ENCODE measurements around the gene CACNB1. TPM values are rescaled to one million over a fixed set of nuclear protein-coding genes. Genes with fewer than 3 reads are reported as not detected.
"Not testable (repeated sequence)": the region's sequence is repeated elsewhere in the genome, so short reads cannot be mapped to it uniquely, and the experiment has no call there.

CACNB1 gene
- polyA plus RNA-seq, 1 donor: 259 TPM

DNA sequence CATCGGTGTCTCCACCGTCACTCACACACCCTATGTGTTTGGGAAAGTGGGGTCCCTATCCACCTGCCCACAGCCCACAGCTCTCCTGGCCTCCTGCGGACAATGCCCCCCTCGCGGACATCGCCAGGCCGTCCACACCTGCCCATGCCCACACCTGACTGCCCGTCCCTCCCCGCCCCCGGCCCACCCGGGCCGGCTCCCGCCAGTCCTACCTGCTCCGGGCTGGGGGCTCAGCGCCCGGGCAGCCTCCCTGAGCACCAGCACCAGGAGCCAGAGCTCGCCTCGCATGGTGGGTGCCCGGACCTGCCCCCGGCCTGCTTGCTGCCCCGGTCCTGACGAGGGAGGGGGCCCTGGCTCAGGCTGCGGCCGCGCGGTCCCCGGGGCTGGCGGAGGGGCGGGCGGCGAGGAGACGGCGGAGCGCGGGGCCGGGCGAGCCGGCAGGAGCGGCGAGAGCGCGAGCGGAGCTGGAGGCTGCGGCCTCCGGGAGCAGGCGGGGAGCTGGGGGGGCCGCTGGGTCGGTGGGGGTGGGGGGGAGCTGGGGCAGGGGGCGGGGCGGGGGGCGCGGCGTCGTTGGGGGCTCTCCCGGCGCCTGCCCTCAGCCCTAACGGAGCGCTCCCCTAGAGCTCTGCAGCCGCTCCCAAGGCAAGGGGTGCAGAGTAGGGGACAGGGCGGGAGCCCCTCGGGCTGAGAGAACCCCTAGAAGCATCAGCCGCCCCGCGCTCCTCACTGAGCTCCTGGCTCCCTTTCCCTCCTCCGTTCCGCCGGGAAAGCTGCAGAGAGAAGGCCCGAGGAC lies 46.1 kb downstream of the CACNB1 start, which contains the start of gene PLXDC1:
TSS of gene PLXDC1 (minus strand) at position 488 of the 793 bp plus-strand sequence. CDS start at position 288, 200 bp downstream.
- no peak for DNase-seq

DNA sequence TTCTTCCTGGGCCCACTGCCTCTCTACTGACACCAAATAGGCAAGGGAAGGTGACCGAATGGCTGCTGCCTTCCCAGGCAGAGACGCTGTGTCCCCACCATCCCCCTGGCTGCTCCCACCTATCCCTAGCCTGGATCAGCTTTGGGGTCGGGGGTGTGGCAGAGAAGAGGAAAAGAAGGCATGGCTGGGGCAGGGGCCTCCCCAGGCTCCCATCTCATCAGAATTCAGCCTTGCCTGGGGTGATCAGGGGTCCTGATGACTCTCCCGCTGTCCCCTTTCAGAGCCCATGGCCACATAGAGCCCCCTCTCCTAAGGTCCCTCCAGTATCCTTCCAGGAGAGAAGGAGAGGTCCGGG lies 46.7 kb downstream of the CACNB1 start:
- DNase-seq: no peak

GRCh38 chr17:39150104-39150634 lies 47.3 kb downstream of the CACNB1 start:
- no peak for DNase-seq

DNA sequence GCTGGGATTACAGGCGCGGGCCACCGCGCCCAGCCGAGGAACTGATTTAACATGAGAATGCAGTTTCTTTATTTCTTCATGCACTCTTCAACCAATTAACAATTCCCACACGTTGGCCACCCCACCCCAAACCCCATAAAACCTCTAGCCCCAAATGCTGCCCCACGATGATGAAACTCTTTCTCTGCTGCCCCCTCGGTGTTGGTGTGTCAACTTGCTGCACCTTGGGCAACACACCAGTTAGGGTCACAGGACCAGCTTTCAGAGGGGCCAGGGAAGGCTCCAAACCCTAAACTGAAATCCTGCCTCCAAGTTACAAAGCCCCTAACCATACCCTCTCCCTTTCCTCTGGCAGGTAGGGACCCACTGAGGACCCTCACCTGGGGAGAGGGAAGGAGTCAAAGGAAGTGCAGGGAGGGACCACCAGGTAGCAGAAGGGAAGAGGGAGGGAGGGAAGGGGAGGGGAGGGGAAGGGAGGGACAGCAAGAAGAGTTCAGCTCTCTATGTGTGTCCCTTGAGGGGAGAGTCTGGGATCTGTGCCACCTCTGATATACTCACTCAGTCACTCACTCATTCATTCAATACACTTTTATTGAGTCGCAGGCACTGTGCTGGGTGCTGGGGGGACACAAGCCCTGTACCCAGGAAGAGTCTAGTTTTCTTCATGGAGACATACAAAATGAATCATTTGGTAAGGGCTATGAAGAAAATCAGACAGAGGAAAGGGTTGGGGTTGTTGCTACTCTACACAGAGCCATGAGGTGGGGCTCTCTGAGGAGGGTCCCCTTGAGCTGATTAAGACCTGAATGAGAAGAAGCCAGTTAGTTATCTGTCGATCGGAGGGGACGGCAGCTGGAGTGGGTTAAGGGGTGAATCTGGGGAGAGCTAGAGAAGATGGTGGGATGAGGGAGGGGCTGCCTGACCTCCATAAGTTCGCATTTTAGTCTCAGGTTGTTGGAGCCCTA lies 50.0 kb downstream of the CACNB1 start:
- peak; percentile 60 for DNase-seq

- no peak for DNase-seq
Measured at GRCh38 chr17:39146273-39146672, 51.2 kb downstream of the CACNB1 start.

DNA sequence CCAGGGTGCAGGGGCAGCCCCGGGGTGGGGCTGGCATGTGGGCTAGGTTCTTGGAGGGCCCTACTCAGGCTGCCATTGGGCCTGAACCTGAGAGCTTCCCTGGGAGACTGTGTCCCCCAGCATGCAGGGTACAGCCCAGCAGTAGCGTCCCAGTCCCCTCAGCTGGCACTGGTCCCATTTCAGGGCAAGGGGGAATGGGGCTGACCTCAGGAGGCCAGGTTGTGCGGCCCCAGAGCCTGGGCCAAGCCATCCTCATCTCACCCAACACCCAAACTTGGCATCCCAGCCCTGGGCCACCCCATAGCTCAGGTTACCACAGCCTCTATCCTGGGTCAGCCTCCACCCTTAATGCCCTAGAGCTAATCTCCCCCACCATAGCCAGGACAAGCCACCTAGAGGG lies 52.3 kb downstream of the CACNB1 start:
- no peak for DNase-seq

- DNase-seq: peak; percentile 94
Measured at GRCh38 chr17:39144416-39144840, 53.0 kb downstream of the CACNB1 start.

DNA sequence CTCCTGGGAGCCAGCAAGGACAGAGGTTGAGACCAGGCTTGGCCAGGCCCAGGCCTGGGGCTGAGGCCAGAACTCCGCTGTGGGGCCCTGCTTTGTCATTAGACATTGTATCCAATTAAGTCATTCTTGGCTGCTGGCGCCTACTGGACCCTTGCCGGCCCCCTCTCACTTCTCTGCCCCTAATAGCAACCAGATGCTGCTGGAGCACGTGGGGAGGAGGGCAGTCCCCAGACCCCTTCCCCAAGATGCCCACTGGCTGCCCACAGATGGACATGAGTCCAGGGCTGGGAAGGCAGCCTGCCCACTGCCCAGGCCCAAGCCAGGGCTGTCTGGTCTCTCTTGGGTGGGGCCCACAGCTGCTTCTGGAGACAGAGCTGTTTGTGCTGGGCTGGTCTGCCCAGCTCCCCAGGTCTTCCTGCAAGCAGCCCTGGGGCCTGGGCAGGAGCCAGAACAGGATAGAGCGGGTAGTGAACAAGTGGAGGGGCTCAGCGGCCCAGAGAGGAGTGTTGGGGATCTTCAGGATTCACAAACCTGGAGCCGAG lies 53.8 kb downstream of the CACNB1 start:
- DNase-seq: peak; percentile 78

DNA sequence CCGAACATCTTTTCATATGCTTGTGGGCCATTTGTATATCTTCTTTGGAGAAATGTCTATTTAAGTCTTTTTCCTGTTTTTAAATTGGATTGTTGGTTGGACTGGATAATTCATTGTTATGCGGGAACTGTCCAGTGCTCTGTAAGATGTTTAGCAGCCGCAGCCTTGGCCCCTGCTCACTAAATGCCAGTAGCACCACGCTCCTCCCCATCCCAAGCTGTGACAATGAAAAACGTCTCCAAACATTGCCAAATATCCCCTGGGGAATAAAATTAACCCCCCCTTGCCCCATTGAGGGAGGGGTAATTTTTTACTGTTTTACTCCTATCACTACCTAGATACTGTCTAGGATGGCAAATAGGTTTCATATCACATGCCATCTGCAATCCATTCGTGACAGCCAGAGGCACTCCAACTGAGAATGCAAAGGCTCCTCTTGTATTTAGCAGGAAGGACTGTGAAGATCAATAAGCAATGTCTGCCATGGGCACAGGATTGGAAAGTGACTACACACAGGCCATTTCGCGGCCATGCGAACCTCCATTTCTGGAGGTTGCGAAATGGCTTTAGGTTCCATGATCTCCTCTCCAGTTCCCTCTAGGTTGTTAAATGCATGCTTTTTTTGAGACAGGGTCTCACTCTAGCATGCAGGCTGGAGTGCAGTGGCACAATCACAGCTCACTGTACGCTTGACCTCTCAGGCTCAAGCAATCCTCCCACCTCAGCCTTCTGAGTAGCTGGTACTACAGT lies 55.4 kb downstream of the CACNB1 start:
- DNase-seq: no peak

GRCh38 chr17:39141294-39141693 lies 56.2 kb downstream of the CACNB1 start:
- DNase-seq: no peak

GRCh38 chr17:39139561-39139960 lies 57.9 kb downstream of the CACNB1 start:
- DNase-seq: no peak

- no peak for DNase-seq
Measured at GRCh38 chr17:39139161-39139511, 58.3 kb downstream of the CACNB1 start.

GRCh38 chr17:39138431-39139160 lies 58.9 kb downstream of the CACNB1 start:
- DNase-seq: no peak

DNA sequence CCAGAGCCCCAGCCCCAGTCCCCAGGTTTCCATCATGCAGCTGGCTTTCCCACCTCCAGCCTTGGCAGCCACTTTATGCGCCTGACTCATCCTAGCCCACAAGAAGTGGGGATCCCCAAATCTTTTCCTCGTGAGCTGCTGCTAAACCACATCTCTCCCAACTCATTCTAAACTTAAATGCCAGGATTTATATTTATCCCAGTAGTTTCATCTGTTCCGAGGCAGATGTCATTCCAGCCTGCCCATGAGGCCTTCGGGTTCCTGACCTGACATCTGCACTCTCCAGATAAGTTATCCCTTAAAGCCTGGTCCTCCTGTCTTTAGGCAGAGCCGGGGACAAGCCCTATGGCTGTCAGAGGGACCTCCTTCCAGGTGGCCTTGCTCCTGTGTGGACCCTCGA lies 62.6 kb downstream of the CACNB1 start:
- DNase-seq: no peak

- DNase-seq: no peak
Measured at GRCh38 chr17:39132192-39132610, 65.3 kb downstream of the CACNB1 start.

DNA sequence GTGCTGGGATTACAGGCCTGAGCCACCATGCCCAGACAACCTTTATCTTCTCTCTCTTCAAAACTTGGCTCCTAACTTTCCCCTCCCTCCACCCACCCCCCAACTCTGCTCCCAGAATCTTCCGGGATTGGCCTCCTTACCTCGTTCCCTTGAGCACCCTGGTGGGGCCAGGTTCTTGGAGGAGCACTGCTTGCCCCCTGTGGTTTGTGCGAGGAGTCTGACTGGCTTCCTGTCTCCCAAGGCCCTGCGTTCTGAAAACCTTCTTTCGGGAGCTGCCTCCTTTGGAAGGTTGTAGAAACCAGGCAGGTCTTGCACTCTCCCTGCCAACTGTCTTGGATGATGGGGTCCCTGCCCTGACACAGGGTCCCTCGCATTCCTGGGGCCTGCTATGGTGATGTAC lies 65.9 kb downstream of the CACNB1 start:
- no peak for DNase-seq

DNA sequence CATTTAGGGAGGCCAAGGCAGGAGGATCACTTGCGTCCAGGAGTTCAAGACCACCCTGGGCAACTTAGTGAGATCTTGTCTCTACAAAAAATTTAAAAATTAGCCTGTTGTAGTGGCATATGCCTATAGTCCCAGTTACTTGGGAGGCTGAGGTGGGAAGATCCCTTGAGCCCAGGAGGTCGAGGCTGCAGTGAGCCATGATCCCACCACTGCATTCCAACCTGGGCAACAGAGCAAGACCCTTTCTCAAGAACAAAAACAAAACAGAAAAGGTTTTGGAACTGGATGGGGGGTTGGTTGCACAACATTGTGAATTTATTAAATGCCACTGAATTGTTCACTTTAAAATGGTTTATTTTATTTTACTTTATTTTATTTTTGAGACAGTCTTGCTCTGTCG lies 67.3 kb downstream of the CACNB1 start:
- DNase-seq: no peak

DNA sequence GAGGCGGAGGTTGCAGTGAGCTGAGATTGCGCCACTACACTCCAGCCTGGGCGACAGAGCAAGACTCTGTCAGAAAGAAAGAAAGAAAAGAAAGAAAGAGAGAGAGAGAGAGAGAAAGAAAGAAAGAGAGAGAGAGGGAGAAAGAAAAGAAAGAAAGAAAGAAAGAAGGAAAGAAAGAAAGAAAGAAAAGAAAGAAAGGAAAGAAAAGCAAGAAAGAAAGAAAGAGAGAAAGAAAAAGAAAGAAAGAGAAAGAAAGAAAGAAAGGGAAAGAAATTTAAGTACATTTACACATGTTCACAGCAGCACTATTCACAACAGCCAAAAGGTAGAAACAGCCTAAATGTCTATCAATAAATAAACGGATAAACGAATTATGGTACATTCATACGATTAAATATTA lies 67.9 kb downstream of the CACNB1 start:
- not testable (repeated sequence) for DNase-seq

DNA sequence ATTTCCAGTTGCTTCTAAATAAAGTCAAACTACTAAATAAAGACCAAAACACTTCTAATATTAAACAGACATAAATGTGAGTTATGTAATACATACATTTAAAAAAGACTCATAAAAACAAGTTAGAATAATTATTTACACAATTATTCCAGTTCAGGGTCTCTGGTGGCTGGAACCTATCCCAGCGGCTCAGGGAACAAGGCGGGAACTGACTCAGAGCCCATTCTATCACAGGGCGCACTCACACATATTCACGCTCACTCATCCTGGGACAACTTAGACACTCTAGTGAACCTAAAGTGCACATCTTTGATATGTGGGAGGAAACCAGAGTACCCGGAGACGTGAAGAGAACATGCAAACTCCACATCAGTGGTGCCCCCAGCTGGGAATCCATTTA lies 71.0 kb downstream of the CACNB1 start:
- DNase-seq: no peak

DNA sequence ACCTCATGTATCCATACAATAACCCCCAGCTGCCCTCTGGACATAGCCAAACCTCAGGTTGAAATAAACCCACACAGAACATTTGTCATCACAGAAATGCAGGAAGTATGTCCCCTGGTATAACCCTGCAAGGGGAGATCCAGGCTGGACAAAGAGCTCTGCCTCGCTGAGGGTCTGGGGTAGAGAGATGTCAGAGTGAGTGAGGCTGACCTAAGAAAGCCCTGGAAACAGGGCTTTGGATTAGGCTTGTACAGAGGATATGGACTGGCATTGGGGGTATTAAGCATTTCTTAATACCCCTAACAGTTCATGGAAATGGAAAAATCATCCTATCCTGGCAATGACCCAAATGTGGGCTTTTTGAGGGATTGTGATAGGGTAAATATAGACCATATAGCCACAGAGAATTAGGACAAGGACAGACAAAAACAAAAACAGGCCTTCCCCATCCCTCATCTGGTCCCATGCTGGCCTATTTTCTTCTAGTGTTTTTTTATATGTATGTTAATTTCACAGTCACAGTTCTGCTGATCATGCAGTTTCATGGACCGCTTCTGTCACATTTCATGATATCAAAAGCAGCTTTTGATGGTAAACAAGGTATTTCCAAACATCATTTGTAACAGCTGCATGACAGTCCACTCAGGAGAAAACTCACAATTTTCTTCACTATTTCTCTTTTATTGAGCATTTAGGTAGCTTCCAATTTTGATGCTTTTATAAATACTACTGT lies 72.2 kb downstream of the CACNB1 start:
- no peak for DNase-seq

DNA sequence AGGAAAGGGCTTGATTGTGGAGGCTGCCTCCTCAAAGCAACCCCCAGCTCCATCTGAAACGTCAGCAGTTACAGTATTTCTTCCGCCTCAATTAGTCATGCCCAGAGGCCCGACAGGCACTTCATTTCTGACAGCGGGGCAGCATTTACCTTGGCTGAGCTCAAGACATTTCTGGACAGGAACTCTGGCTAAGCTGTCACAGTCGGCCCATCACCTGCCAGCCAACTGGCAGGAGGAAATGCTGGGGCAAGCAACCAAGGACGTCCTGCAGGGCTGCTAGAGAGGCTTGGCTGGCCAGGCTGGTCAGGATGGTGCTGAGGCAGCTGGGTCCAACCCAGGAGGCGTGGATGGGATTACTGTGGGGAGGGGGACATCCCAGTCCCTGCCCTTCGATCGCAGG lies 73.8 kb downstream of the CACNB1 start:
- no peak for DNase-seq

Data from hindlimb muscle (tissue), 1 donor.